ENCODE measurements around the gene TMEM59L. TPM values are rescaled to one million over a fixed set of nuclear protein-coding genes. Genes with fewer than 3 reads are reported as not detected.

The TMEM59L gene
- total RNA-seq, 2 experiments from 2014 or later, result 0.24 to 0.40 TPM

GRCh38 chr19:18636183-18636968, 23.7 kb downstream of the TMEM59L start:
- peak; percentile 99 for DNase-seq
- ChIA-PET POLR2A (no interaction called here), CTCF (no interaction called here)
- Mint-ChIP-seq H3K9me3 (no peaks in the 10 kb centered on the region), H3K27ac (peak overlapping the region; percentile 74), H3K36me3 (peaks cover 6% of the 10 kb centered on the region), H3K4me3 (peak overlapping the region; percentile 82), H3K27me3 (no peaks in the 10 kb centered on the region), H3K4me1 (ENCODE audit: low read depth) (peaks cover 22% of the 10 kb centered on the region)
- intact Hi-C loops (cut with micrococcal nuclease), result loop anchor here (1.0 to 5.0 kb wide), 7 partner anchors 44 to 427 kb away; partner anchors contain the start of genes COPE, CRTC1, DDX49 and ELL

- H3K27me3 Mint-ChIP-seq, result no peaks in the 10 kb centered on the region
- POLR2A ChIA-PET, result no interaction called here
- DNase-seq, result no peak
These were observed 24.4 kb downstream of the TMEM59L start, which contains the start of gene KLHL26 for GRCh38 chr19:18636969-18637629. Gene KLHL26 (plus strand): TSS chr19:18637028. CDS start chr19:18637055, 27 bp downstream.

GRCh38 chr19:18637673-18638630, 25.3 kb downstream of the TMEM59L start:
- ChIA-PET POLR2A (no interaction called here), CTCF (interaction anchor here (1.0 kb wide), 1 partner anchor 537 kb away, joined by 5 read pairs; no protein-coding TSS in a partner anchor)
- H3K27ac Mint-ChIP-seq, result peak overlapping the region; percentile 70
- H3K9me3 Mint-ChIP-seq, result no peaks in the 10 kb centered on the region
- intact Hi-C loops (cut with micrococcal nuclease), result loop anchor here (5.0 kb wide), 2 partner anchors 46 to 194 kb away; partner anchors contain the start of gene UPF1
- peaks cover 22% of the 10 kb centered on the region for H3K4me1 Mint-ChIP-seq (ENCODE audit: low read depth)
- peak; percentile 20 for DNase-seq
- H3K27me3 Mint-ChIP-seq, result no peaks in the 10 kb centered on the region
- H3K36me3 Mint-ChIP-seq, result peaks cover 6% of the 10 kb centered on the region
- H3K4me3 Mint-ChIP-seq, result peak overlapping the region; percentile 82

More at GRCh38 chr19:18636969-18637629, 24.4 kb downstream of the TMEM59L start, which contains the start of gene KLHL26:
- CTCF ChIA-PET, result no interaction called here
- Mint-ChIP-seq H3K4me1 (ENCODE audit: low read depth) (peaks cover 22% of the 10 kb centered on the region), H3K9me3 (no peaks in the 10 kb centered on the region), H3K4me3 (peak within 1 kb of the TSS; percentile 82), H3K36me3 (peaks cover 6% of the 10 kb centered on the region), H3K27ac (peak within 1 kb of the TSS; percentile 74)
- intact Hi-C loops (cut with micrococcal nuclease), result loop anchor here (1.0 to 5.0 kb wide), 7 partner anchors 45 to 426 kb away; partner anchors contain the start of genes COPE, CRTC1, DDX49 and ELL

GRCh38 chr19:18639706-18640243, 27.1 kb downstream of the TMEM59L start:
- POLR2A ChIA-PET, result no interaction called here

GRCh38 chr19:18644196-18645034, 31.7 kb downstream of the TMEM59L start:
- no peak for DNase-seq
- Mint-ChIP-seq H3K27me3 (no peaks in the 10 kb centered on the region), H3K4me3 (no peak overlapping the region), H3K36me3 (peaks cover 2% of the 10 kb centered on the region), H3K4me1 (ENCODE audit: low read depth) (peaks cover 6% of the 10 kb centered on the region), H3K9me3 (no peaks in the 10 kb centered on the region), H3K27ac (no peak overlapping the region)
- ChIA-PET POLR2A (no interaction called here), CTCF (interaction anchor here (0.5 kb wide), 1 partner anchor 497 kb away, joined by 3 read pairs; no protein-coding TSS in a partner anchor)
- intact Hi-C loops (cut with micrococcal nuclease), result no loop called here

More at GRCh38 chr19:18639706-18640243, 27.1 kb downstream of the TMEM59L start:
- no peak overlapping the region for H3K27ac Mint-ChIP-seq
- H3K4me3 Mint-ChIP-seq, result no peak overlapping the region
- CTCF ChIA-PET, result no interaction called here
- no peaks in the 10 kb centered on the region for H3K9me3 Mint-ChIP-seq
- peaks cover 22% of the 10 kb centered on the region for H3K4me1 Mint-ChIP-seq (ENCODE audit: low read depth)
- H3K36me3 Mint-ChIP-seq, result peaks cover 6% of the 10 kb centered on the region
- intact Hi-C loops (cut with micrococcal nuclease), result loop anchor here (5.0 kb wide), 2 partner anchors 47 to 193 kb away; partner anchors contain the start of gene UPF1
- no peak for DNase-seq
- H3K27me3 Mint-ChIP-seq, result no peaks in the 10 kb centered on the region

- DNase-seq, result no peak
- no peak overlapping the region for H3K4me3 Mint-ChIP-seq
- CTCF ChIA-PET, result interaction anchor here (0.5 to 0.7 kb wide), 2 partner anchors 28 to 497 kb away, joined by 3 to 4 read pairs; no protein-coding TSS in a partner anchor
- no peak overlapping the region for H3K27ac Mint-ChIP-seq
- H3K9me3 Mint-ChIP-seq, result no peaks in the 10 kb centered on the region
- intact Hi-C loops (cut with micrococcal nuclease), result no loop called here
- POLR2A ChIA-PET, result no interaction called here
- H3K27me3 Mint-ChIP-seq, result no peaks in the 10 kb centered on the region
- no peaks in the 10 kb centered on the region for H3K36me3 Mint-ChIP-seq
- H3K4me1 Mint-ChIP-seq (ENCODE audit: low read depth), result peaks cover 2% of the 10 kb centered on the region
These were observed 32.4 kb downstream of the TMEM59L start for GRCh38 chr19:18645035-18645511.

GRCh38 chr19:18646535-18647370, 34.1 kb downstream of the TMEM59L start:
- intact Hi-C loops (cut with micrococcal nuclease), result no loop called here
- H3K4me1 Mint-ChIP-seq (ENCODE audit: low read depth), result peaks cover 2% of the 10 kb centered on the region

GRCh38 chr19:18647371-18647767, 34.7 kb downstream of the TMEM59L start:
- Mint-ChIP-seq H3K27ac (no peak overlapping the region), H3K36me3 (peaks cover 5% of the 10 kb centered on the region), H3K4me3 (no peak overlapping the region), H3K27me3 (no peaks in the 10 kb centered on the region), H3K4me1 (ENCODE audit: low read depth) (peaks cover 2% of the 10 kb centered on the region), H3K9me3 (no peaks in the 10 kb centered on the region)
- ChIA-PET CTCF (no interaction called here), POLR2A (no interaction called here)
- intact Hi-C loops (cut with micrococcal nuclease), result no loop called here
- no peak for DNase-seq

More at GRCh38 chr19:18646535-18647370, 34.1 kb downstream of the TMEM59L start:
- no peak for DNase-seq
- Mint-ChIP-seq H3K36me3 (peaks cover 4% of the 10 kb centered on the region), H3K27me3 (no peaks in the 10 kb centered on the region), H3K9me3 (no peaks in the 10 kb centered on the region), H3K27ac (no peak overlapping the region), H3K4me3 (no peak overlapping the region)
- ChIA-PET CTCF (no interaction called here), POLR2A (no interaction called here)

GRCh38 chr19:18647807-18648206, 35.1 kb downstream of the TMEM59L start:
- POLR2A ChIA-PET, result no interaction called here
- Mint-ChIP-seq H3K4me3 (no peak overlapping the region), H3K36me3 (peaks cover 5% of the 10 kb centered on the region), H3K4me1 (ENCODE audit: low read depth) (peaks cover 2% of the 10 kb centered on the region), H3K27me3 (no peaks in the 10 kb centered on the region), H3K9me3 (no peaks in the 10 kb centered on the region), H3K27ac (no peak overlapping the region)
- CTCF ChIA-PET, result interaction anchor here (1.2 kb wide), 1 partner anchor 45 kb away, joined by 3 read pairs; no protein-coding TSS in a partner anchor
- intact Hi-C loops (cut with micrococcal nuclease), result no loop called here
- DNase-seq, result no peak

- POLR2A ChIA-PET, result no interaction called here
- peaks cover 2% of the 10 kb centered on the region for H3K4me1 Mint-ChIP-seq (ENCODE audit: low read depth)
- CTCF ChIA-PET, result no interaction called here
- H3K9me3 Mint-ChIP-seq, result no peaks in the 10 kb centered on the region
- intact Hi-C loops (cut with micrococcal nuclease), result no loop called here
- no peak for DNase-seq
- no peaks in the 10 kb centered on the region for H3K27me3 Mint-ChIP-seq
- no peak overlapping the region for H3K4me3 Mint-ChIP-seq
- no peak overlapping the region for H3K27ac Mint-ChIP-seq
- peaks cover 5% of the 10 kb centered on the region for H3K36me3 Mint-ChIP-seq
These were observed 36.3 kb downstream of the TMEM59L start for GRCh38 chr19:18648973-18649315.

Data from activated CD4-positive, alpha-beta memory T cell treated with anti-CD3 and anti-CD28 coated beads for 36 hours (primary cell).